NCI-H524 treated with DMSO at 0.1 percent for 48 hours (cell line): ENCODE data around the gene OR10G6.
"Not testable (repeated sequence)": the region's sequence is repeated elsewhere in the genome, so short reads cannot be mapped to it uniquely, and the experiment has no call there.

ENCODE experiments used
- DNase-seq: peaks from one replicate; lab custom pipeline; 2025; lab: John Stamatoyannopoulos, UW

The OR10G6 gene, protein sequence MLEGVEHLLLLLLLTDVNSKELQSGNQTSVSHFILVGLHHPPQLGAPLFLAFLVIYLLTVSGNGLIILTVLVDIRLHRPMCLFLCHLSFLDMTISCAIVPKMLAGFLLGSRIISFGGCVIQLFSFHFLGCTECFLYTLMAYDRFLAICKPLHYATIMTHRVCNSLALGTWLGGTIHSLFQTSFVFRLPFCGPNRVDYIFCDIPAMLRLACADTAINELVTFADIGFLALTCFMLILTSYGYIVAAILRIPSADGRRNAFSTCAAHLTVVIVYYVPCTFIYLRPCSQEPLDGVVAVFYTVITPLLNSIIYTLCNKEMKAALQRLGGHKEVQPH

DNA sequence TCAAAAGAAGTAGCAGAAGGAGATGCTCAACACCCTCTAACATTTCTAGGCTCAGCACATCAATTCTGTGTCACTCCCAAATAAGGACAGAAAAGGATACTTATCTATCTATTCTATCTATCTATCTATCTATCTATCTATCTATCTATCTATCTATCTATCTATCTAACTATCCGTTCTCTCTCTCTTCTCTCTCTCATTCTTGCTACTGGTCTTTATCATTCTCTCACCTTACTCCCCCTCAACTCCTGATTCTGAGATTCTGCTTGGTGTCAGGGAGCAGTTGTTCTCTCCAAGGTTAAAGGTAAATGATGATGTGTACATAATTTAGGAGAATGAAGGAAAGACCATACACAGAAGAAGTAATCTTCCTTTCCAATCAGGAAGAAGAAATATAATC lies at the start of gene OR10G6:
Gene OR10G6 (minus strand): TSS at position 43 of the 400 bp plus-strand sequence. CDS start 0 bp downstream, at position 43.
- no peak for DNase-seq

DNA sequence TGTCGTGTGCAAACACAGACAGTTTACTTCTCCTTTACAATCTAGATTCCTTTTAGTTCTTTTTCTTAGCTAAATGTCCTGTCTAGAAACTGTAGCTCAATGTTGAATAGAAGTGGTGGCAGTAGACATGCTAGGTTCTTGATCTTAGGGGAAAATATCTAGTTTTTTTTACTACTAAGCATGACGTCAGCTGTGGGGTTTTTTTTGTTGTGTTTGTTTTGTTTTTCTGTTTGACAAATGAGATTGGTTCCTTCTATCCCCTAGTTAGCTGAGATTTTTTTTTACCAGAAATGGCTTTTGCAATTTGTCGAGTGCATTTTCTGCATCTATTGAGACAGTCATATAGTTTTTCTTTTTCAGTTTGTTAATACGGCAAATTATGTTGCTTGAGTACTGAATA lies 48.5 kb upstream of the OR10G6 start:
- no peak for DNase-seq

DNA sequence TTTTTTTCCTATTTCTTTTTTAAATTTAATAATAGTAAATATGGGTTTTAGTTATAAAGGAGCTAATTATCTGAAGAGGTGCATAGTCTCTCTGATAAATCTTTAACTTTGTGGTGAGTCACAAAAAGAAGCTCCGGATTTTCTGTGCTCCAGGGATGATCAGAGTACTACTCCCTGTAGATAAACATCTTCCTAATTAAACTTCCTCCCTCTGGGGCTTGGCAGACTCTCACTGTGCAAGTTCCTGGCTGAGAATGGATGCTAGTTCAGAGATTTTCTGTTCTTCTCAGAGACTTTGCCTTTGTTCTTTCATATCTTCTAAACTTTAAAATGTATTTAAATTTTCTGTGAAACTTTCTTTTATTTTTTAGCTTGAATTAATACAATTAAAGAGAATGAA lies 46.3 kb upstream of the OR10G6 start, which contains the start of gene OR10G7:
Gene OR10G7 (minus strand): TSS at position 72 of the 400 bp plus-strand sequence. CDS start 2,324 bp downstream, outside the sequence.
- DNase-seq = no peak

DNA sequence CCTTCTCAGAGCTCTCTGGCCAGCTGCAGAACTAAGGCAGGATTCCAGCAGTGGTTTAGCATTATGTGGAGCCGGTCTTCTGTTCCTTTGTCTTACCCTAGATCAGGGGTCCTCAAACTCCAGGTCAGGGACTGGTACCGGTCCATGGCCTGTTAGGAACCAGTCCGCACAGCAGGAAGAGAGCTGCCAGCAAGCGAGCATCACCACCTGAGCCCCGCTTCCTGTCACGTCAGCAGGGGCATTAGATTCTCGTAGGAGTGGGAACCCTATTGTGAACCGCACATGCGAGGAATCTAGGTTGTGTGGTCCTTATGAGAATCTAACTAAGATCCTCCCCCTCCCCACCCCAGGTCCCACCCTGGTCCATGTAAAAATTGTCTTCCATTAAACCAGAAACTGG lies 44.6 kb upstream of the OR10G6 start:
- DNase-seq = no peak

DNA sequence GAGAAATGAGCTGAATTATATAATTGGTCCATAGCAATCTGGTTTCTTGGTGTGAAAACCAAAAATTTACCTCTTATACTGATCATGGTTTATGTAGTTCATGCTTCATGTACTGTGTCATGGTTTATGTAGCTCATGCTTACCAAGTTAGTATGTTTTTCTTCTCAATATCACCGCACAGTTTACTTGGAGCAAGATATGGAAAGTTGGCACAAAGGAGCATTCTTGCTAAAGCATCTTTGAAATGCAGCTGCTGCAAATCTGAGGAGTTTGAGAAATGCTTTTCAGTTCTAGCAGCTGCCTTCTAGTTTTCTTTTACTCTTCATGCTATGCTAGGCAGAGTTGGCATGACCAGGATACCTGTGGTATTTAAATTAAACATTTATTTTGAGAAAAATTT lies 41.7 kb upstream of the OR10G6 start:
- DNase-seq = no peak

DNA sequence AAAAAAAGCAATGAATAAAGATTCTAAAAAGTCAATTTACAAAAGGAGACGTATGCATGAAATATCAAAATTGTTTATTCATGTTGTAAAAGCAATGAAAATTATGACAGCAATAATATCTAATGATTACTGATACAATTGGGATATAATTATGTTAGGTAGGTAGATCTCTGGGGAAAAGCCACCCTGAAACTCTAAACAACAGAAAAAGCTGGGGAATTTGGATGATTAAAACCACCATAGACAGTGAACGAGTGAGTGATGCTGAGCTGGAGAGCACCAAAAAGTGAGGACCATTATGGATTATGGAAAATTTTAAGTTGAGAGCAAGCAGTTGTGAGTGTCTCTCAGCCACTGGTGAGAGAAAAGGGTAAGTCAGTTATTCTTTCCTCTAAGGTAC lies 31.5 kb upstream of the OR10G6 start, which contains the start of gene OR10G8:
Gene OR10G8 (plus strand): TSS at position 301 of the 400 bp plus-strand sequence. CDS start 2,825 bp downstream, outside the sequence.
- no peak for DNase-seq

DNA sequence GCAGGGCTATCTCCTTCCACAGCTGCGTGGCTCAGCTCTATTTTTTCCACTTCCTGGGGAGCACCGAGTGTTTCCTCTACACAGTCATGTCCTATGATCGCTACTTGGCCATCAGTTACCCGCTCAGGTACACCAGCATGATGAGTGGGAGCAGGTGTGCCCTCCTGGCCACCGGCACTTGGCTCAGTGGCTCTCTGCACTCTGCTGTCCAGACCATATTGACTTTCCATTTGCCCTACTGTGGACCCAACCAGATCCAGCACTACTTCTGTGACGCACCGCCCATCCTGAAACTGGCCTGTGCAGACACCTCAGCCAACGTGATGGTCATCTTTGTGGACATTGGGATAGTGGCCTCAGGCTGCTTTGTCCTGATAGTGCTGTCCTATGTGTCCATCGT lies 20.9 kb upstream of the OR10G6 start:
- DNase-seq = not testable (repeated sequence)

DNA sequence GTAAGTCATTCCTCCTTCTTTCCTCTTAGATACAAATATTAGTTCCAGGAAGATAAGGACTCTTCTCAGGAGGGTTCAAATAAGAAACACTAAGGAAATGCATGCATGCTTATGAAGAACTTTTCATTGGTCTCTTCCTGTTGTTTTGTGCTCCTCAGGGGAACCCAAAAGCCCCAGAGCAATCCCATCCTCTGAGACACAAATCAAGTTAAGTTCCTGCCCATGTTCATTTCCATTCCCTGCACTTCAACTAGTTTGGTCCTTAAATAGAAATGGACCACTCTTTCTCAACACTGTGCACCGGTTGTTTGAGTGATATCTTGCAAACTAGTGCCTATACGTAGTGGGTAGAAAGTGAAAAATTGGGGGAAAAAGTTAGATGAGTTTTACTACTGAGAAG lies 17.7 kb upstream of the OR10G6 start, which contains the start of gene OR10G4:
Gene OR10G4 (plus strand): TSS at position 301 of the 400 bp plus-strand sequence. CDS start 2,578 bp downstream, outside the sequence.
- no peak for DNase-seq

DNA sequence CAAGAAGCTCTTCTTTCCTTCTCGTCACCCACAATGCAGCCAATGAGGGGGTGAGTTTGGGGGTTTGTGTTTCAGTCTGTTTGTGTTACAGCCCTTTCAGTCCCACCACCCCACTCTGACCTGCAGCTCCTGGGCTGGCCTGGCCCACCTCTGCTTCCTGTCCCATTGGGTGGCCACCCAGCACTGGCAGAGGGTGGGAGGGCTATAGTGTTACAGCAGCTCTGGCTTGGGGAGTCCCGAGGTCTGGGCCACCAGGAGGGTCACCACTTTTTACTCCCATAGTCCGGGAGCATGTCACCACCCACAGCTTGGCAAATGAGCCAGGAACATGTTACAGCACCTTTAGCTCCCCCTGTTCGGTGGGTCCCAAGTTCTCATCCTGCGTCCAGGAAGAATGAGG lies 15.7 kb downstream of the OR10G6 start:
- no peak for DNase-seq

DNA sequence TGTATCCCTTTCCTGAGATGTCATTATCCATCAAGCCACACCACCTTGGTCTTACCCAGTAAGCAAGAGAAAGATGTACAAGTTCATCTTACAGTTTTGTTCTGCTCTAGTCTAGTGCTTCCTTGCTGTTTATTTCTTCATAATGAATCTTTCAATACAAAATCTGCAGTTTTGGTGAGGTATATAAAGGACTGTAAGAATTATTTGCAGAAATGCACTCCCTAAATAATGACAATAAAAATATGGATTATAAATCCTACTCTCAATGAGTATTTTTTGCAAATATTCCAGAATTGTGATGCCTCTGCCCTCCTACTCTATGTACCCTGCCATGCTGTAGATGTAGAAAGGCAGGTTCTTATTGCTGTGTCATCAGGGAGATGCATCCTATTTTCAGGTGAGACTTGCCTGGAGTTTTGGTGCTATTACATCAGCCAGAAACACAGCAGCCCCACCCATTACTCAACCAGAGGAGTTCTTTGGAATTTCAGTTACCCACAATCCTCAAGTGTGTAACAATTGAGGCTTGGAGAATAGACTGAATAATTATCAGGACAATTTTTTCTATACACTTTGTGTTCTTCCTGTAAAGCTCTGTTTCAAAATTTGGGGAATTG lies 17.1 kb downstream of the OR10G6 start, which contains the start of gene OR10S1:
Gene OR10S1 (minus strand): TSS at position 51 of the 617 bp plus-strand sequence. CDS start 117 bp downstream, outside the sequence.
- no peak for DNase-seq

DNA sequence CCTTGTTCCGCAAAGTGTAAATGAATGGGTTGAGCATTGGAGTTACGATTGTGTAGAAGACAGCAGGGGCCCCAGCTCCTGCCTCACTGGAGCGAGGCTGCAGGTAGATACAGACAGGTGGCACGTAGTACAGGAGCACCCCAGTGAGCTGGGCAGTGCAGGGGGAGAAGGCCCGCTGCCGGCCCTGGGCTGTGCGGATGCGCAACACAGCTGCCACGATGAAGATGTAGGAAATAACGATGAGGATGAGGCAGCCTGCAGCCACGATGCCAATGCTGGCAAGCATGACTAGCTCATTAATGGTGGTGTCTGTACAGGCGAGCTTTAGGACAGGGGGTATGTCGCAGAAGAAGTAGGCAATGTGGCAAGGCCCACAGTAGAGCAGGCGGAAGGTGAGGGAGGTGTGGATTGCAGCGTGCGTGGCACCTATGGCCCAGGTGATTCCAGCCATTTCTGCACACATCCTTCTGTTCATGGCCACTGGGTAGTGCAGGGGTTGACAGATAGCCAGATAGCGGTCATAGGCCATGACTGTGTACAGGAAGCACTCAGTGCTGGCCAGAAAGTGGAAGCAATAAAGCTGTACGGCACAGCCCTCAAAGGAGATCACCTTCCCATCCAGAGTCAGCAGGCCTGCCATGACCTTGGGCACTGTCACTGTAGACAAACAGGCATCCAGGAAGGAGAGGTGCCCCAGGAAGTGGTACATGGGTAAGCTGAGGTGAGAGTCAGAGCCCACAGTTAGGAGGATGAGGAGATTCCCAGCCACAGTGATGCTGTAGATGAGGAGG lies 18.0 kb downstream of the OR10G6 start:
- DNase-seq = no peak

DNA sequence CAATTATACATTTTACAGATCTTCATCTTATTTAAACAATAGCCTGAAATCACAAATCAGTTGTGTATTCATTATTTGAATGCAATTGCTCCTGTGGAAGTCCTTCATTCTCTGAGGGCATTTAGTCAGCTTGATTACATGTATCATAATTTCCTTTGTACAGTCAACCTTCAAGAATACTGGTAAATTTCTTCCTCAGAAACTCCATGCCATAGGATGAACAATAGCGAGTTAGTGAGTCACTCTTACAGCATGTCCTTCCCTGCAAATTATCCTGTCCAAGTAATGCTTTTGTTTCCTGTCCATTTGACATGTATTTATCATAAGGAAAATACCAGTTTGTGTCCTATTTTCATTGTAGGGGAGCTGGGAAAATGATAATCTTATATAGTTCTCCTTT lies 21.1 kb downstream of the OR10G6 start:
- DNase-seq = no peak

DNA sequence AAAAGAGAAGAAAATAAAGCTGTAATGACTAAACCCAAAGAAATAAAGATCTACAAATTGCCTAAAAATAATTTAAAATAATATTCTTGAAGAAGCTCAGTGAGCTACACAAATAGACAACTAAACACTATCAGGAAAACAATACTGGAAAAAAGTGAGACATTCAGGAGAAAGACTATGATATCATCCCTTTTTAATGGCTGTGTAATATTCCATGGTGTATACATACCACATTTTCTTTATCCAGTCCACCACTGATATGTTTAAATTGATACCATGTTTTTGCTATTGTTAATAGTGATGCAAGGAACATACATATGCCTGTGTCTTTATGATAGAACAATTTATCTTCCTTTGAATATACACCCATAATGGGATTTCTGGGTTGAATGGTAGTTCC lies 38.2 kb downstream of the OR10G6 start:
- DNase-seq = no peak

DNA sequence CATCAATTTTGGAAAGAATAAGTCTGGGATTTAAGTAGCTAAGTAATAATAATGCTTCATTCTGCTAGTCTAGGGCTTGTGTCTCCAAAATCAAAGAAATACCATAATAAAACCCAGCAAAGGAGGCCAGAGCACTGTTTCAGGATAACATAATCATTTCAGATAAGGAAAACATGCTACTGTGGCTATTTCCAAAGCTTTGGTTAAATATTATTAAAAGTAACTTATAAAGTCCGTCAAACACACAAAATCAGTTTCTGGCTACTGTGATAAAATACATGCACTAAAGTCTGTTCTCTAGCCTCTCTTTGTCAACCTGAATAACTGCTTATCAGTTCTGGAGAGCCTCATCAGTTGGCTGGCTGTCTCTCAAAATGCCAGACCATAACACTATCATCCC lies 49.8 kb downstream of the OR10G6 start:
- no peak for DNase-seq
